Limb (tissue), 2 donors: ENCODE measurements around the gene SHC3.
A peak's percentile ranks its signal among the peaks of the same experiment; 100 is the strongest.

ENCODE experiments used
- DNase-seq, 2 donors: peaks; one replicate each; pipeline ENCODE4 v3.0.0-alpha.2; 2016; ENCODE audit errors: extremely low spot score in 2 of 2

The SHC3 gene

DNA sequence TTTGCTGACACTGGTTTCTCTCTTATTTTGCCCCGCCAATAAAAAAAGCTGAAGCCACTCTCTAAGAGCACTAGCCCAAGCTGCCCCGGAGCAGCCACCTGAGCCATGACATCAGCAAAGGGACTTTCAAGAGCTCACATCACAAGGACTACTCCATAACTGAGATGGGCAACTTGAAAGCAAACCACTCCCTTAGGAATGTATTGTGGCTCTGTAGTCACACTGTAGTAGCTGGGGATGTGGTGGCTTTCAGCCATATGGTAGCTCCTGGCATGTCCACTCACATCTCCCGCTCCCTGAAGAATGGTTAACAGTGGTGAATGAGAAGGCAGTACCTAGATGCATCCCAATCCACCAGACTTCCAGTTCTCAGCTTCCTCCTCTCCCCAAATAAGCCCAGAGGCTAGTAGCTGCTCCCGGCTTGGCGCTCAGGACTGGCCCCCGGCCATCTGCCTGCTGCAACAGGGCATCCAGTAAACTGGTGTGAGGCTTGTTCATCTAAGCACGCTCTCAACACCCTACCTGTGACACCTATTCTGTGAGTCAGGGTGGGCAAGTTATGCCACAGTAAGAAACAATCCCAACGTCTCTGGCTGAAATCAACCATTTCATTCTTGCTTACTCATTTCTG lies 123.6 kb downstream of the SHC3 start:
- DNase-seq: no peak

DNA sequence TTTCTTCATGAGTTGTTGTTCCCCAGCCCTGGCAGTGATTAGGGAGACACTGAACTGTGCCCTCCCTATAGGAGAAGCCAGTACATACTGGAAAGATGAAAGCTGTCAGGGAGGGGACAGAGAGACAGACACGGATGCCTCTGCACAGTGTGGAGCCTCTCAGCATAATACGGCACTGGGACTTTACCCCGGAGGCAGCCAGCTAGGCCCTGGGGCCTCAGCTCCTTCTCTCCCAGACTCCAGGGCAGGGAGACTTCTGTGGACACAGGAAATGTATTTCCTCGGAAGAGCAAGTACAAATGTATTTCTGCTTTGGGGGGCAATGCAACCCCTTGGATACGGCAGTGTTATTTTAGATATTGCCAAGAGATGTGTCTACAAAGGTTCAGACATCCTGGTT lies 125.3 kb downstream of the SHC3 start:
- DNase-seq: no peak

DNA sequence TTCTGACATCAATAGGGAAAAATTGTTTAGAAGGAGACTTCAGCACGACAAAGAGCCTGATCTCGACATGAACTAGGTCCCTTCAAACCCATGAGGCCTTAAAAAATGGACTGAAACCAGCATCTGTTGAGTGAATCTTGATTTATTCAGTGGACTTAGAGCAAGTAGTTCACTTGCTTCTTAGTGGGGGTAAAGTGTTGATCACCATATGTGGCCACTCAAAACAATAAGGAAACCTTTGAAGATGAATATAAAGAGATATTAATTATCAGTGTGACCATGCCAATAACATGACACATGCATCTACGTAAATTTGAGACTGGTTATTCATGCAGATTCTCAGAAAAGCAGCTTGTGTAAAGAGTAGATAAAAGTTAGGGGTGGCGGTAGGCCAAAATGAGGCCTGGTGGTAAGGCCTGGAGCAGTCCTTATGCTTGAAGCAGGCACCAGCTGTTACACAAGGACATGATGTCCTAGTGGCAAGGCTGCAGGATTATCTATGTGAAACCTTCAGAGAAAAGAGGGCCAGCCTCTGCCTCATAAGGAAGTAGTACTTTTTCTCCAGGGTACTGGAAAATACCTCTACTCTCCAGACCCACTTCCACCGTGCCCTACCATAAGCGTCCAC lies 126.0 kb downstream of the SHC3 start:
- no peak for DNase-seq

DNA sequence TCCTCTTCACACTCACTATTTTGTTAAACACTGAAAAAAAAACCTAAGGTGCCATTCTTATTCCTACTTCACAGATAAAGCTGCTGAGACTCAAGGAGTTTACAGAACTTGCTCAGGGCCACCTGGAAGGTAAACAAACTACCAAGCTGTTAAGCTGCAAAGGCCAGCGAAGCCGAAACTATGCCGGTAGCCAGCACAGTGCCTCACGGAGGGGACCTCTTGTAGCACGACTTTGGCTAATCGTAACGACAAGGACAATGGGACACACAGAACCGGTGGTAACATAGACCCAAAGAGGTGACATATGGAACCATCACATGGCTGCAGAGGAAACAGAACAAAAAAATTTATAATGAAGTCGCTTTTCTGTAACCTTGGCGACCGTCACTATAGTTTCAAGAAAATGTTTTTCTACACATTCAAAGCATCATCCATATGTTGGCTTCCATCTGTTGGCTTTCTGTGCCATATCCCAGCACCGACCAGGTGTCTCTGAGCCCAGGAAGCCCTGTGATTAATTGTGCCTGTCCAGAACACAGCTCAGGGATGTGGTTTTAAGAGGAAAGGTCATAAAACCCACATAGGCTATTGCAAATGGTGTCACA lies 127.1 kb downstream of the SHC3 start:
- no peak for DNase-seq

DNA sequence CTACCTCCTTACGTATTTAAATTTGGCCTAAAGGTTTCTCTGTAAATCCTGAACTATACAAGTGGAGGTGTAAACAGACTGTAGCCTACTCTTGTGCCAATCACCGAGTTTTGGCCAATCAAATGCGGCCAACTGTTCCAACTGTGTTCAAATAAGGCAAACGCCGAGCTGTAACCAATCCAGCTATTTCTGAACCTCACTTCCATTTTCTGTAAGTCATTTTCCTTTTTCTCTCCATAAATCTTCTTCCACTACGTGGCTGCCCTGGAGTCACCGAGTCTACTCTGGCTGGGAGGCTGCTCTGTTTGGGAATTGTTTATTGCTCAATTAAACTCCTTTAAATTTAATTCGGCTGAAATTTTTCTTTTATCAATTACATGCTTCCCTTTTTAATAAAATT lies 129.0 kb downstream of the SHC3 start:
- no peak for DNase-seq

DNA sequence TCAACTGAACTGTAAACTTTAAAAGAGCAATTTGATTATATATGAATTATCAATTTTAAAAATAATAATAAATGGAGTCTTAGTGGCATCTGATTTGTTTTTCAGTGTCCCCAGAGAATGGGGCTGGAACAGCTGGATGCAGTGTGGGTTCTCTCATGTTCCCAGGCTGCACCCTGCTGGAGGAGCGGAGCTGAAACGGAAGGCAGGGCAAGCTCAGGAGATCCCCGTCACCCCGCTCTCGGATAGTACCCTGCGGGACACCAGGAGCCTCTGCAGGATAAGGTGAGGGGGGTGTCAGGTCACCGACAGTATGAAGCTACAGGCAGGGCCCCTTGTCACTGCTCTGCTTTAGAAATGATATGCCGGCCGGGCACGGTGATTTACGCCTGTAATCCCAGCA lies 130.0 kb downstream of the SHC3 start:
- DNase-seq: no peak

DNA sequence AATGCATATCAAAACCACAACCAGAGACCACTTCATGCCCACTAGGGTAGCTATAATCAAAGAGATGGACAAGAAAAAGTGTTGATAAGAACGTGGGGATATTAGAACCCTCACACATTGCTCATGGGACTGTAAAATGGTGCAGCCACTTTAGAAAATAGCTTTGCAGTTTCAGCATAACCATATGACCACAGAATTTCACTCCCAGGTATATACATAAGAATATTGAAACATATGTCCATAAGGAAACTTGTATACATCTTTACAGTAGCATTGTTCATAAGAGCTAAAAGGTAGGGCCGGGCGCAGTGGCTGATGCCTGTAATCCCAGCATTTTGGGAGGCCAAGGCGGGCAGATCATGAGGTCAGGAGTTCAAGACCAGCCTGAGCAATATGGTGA lies 131.0 kb downstream of the SHC3 start:
- DNase-seq: no peak

DNA sequence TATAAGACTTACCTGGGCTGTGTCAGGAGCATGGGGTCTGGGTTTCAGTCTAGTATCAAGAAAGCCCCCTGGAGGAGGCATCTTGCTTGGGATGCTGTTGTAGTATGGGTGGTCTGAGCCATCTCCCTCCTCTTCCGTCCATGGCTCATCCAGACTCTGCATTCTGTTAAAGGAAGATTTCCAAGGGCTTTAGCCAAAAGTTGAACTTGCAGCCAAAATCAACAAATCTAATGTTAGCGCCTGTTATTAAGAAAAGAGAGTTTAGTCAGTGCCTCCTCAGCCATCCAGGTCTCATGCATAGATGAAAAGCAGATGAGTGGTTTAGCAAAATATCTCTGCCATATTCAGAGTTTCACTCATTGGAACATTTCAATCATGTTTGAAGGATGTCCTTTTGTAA lies 131.8 kb downstream of the SHC3 start:
- DNase-seq: peak in 1 of 2 donors; percentile 33

DNA sequence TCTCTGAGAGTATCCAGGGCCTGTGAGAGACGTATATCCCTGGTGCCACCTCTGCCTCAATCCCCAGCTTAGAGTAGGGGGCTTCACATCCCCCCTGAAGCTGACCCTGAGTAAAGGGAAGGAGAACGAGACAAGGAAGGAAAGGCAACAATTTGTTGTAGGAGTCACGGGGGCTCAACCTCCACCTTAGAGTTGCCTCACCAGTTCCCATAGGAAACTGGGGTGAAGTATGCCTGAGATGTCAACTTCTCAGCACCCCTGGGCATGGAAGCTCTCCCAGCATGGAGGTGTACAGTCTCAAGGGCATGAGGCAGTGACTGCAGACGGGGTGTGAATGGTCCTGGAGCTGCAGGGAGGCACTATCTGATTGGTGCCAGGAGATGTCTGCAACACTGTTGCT lies 133.7 kb downstream of the SHC3 start:
- DNase-seq: no peak

DNA sequence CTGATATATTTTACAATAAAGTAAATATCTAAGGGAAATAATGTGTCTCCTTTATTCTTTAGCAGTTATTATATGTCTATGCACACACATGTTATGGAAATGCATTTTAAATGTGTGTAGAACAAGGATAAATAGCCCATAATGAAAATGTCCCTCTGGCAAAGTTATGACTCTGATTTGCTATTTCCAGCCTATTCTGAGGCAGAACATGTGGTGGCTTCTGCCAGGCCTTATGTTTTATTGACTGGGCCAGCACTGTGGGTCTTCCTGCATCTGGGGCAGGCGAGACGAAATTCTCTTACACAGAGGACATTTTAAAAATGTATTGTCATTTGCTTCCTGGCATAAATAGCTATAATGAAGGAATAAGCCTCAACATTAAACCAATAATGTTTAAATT lies 134.5 kb downstream of the SHC3 start:
- DNase-seq: no peak

DNA sequence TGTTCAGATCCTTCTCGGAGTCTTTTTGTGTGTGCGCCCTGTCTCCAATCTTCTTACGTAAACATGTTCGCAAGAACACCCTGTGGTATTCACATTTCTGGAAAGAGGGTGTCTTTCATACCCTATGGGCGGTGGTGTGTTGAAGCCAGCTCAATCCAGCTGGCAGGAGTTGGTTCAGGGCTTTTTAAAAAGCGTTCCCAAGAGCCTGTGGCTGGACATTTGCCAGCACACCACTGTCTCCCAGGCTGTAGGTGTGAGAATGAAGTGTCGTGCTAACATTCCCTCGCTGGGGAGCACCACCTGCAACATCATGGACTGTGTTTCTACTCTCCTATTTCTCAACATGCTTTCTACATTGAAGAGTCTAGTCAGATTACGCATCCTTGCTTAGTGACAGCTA lies 135.6 kb downstream of the SHC3 start:
- DNase-seq: no peak

DNA sequence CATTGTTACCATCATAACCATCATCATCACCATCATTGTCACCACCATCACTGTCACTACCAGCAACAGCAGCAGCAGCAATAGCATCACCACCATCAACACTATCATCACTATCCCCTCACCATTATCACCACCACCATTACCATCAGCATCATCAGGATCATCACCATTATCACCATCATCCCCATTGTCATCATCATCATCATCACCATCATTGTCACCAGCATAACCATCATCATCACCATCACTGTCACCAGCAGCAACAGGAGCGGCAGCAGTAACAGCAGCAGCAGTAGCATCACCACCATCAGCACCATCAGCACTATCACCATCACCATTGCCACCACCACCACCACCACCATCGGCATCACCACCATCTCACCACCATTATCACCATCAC lies 139.0 kb downstream of the SHC3 start:
- DNase-seq: no peak

DNA sequence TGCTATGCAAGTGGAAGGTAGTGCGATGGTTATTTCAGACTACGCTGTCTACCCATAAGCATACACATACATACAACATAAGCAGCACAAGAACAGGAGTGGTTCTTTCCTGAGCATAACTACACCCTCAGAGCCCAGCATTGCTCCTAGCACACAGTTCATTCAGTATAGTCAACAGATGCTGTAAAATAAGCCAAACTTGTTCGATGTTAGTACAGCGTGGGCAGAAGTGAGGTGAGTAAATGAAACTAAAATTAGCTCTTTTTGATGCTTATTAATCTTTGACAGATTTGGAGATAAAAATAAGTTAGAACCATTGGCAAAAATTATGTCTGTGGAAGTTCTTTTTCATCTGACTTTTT lies 139.5 kb downstream of the SHC3 start:
- DNase-seq: no peak

DNA sequence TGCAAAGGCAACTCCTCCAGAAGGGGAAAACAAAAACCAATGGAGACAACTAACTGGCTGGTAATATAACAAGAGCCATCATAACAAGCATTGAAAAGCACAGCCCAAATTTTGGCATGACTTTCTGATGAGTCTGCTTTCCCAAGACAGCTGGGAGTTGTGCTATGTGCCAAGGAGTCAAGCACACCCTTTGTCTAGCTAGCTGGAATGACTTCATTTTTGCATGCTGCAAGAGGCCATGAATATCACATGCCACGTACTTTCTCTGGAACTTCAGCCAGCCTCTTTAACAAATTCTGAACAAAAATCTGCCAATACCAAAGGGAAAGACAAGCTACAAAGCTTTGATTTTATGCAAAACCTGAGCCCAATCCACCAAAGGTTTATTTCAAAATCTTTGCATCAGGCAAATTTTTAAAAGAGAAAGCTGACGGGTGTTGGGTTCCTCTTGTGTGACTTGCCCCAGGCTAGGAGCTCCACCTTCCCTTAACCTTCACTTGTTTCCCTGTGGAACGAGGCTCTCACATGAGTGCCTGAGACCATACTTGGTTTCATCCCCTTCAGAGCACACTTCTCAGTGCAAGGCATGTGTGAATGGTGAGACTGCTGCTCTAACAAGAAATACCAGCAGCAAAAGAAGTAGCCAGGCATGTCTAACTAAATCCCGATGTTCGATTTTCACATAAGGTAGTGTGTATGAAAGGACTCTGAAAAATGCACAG lies 140.1 kb downstream of the SHC3 start:
- peak in 1 of 2 donors; percentile 50 for DNase-seq

DNA sequence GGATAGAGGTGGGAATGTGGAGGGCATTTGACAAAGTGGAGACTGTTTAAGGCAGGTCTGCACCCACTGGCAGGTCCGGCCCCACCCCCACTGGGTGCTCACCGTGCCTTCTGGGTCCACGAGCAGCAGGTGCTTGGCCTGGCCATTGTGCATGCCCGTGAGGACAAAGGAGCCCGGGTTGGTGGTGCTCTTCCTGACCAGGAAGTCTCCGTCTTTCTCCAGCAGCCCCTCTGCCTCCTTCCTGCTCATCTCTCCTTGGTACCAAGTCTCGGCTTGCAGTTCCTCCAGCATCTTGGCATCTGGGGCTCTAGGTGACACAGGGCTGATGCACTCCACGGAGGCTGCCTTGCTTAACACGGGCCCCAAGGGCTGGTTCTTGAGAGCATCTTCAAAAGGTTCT lies 140.7 kb downstream of the SHC3 start:
- DNase-seq: no peak

DNA sequence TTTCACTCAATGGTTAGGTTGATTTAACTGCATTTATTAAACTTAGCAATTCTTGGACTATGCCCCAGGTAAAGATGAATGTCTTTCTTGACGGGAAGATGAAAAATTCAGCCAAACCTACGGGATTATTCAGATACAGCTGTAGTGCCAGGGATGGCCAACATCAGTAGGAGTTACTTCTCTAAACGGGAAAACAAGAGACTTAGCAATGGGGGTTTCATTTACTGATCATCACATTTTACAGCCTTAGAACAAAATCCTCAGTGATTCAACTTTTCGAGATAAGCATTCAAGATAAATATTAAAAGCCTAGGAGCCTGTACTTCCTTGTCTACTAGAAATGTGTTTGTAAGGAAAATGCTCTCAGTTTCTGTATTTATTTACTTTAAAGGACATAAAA lies 141.3 kb downstream of the SHC3 start:
- no peak for DNase-seq

DNA sequence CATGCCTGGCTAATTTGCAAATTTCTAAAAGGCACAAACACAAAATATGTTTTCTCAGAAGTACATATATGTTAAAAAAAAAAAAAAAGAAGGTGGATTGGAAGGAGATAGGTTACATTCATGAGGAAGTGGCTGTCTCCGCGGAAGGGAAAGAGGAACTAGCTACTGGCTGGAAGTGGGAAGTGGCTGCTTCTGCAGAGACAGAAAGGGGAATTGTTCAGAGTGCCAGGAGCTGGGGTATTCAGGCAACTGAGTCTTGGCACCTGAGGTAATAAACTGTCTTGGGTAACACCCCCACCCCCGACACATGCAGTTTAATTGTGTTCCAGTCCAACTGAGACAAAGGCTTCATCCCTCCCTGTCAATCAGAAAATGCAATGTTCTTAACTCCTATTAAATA lies 141.7 kb downstream of the SHC3 start:
- no peak for DNase-seq

DNA sequence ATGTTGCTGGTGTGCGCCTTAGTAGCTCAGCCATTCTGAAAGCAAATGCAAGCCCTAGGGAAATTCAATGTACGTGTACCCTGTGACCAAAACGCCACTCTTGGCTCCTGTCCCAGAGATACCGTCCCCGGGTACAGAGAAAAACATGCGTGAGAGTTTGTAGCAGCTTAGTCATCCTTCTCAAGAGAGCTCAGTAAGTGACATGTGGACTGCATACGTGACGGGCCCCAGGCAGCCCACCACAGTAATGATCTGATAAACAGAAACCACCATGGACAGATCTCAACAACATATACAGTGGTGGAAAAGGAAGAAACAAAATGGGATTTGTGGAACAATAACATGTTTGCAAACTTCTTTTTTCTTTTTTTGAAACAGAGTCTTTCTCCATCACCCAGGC lies 142.2 kb downstream of the SHC3 start:
- no peak for DNase-seq

DNA sequence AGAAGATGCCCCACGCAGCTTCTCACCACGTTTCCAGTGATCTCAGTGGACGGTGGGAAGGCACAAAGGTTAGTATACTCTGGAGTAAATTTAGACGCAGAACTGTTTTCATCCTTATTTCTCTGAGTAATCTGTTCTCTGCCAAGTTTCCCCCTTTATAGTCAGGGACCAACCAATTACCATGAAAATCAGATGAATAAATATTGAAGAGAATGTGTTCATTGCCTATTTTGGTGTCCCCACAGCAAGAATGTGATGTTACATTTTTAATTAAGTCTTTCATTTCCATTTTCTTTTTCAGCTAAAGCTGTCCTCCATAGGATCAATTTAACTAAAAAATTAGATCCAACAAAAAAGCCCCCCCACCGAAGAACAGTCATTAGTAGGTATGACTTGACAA lies 146.0 kb downstream of the SHC3 start:
- no peak for DNase-seq

DNA sequence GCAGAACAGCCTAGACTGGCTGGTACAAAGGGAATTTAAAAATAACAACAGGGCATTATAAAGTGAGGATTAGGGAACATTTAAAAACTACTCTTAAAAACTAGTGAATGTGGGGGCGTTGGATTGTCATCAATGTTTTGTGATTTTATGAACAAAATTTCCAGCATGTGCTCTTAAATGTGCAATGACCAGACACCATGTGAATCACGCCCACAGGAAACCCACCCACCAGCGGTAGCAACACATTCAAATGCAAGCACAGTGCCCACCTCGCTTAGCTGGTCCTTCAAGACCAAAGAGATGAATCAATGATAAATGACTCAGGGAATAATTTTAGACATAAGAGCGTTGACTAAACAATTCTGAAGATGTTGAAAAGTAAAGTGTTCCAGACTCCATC lies 146.4 kb downstream of the SHC3 start:
- no peak for DNase-seq

DNA sequence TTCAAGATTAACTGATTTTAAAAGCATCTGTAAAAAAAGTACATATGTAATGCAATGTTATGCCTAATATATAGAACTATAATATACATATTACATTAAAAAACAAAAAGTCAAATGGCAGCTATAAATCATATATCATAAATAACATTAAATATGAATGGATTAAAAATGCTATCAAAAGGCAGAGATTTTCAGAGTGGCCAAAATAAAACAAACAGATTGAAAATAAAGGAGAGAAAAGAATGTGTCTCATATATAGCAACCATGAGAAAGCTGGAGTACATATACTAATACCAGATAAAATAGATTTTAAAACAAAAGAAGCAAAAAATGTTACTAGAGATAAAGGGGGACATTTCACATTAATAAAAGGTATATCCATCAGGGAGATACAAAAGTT lies 148.8 kb downstream of the SHC3 start:
- DNase-seq: no peak

DNA sequence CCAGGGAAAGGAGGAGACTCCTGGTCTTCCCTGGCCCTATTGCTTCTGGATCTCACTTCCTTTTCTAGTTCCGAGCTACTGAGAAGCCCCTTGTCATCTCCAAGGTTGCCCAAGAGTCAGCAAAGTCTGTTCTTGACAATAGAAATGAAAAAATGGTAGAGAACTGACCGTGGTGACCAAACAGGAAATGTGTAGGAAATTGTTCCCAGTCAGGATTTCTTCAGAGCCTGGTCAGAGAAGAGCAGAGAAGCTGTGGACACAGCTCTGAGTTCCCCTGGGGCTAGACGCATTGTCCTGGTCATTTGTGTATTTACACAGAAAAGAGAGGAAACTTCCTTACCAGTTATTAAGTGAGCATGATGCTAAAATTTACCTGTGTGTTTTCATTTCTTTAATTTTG lies 151.7 kb downstream of the SHC3 start:
- no peak for DNase-seq

DNA sequence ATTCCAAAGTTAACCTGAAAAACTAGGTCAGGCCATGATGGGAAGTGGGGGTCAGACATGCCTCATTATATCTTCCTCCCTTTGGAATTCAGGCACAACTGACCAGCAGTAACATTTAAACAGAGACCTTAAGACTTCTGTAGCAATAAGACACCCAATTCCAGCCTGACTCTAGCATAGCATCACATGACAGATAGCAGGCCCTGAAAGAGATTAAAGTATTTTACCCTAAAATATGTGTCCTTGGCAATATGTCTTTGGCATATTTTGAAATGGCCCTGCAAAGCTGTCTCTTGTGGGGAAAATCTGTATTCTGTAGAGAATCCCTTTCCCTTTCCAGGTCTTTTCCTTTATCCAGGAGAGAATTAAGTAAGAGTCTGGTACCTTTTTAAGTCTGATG lies 153.1 kb downstream of the SHC3 start:
- DNase-seq: no peak
